ENCODE results near the gene GTPBP2.

DNA sequence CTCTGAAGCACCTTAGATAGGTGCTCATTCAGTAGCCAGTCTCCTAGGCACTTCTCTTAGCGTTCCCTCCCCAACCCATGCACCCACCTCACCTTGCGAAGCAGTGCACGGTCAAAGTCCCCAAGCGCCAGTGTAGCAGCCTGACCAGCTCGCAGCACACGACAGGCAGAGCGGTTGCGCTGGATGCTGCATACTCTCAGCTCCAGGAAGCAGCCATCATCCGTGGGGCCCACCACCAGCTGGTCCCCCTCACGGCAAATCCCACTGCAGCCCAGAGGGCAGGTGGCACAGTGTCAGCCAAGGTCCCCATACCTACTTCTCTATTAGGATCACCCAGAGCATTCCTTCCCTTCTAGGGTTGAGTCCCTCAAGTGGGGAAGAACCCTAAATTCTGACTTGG is 6.5 kb downstream of the GTPBP2 start:
- no peak for TF ChIP-seq YY1 (IDR thresholded peaks at IDR 0.05; ENCODE audit: insufficient read depth, insufficient read length)
- no peak for TF ChIP-seq ZNF274 (IDR thresholded peaks at IDR 0.05; ENCODE audit: low read depth, low read length)
